NOMO-1 treated with DMSO at 0.1 percent for 48 hours (cell line): Measurements from ENCODE around the gene IL1RAPL1.

Source experiments
- DNase-seq: peaks from one replicate; lab custom pipeline; 2025; ENCODE audit not compliant: unreplicated experiment; lab: John Stamatoyannopoulos, UW

IL1RAPL1 gene

DNA sequence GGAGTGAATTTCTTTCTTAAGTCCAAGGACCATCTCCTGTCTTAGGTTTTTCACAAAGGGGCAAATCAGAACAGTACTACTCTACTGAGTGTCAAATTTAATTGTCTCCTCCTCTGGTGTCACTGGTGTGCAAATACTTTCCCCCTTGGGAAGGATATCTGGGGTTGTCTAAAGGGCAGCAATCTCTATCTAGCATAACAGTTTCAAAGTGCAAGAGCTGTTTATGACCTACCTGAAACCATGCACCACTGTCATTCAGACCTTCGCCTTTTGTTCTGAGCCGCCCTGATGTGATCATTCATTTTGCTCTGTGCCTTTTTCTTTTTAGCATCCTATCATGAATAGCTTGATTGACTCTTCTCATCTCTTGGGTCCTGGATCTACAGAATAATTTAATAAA lies 39.3 kb downstream of the IL1RAPL1 start:
- DNase-seq, result no peak

DNA sequence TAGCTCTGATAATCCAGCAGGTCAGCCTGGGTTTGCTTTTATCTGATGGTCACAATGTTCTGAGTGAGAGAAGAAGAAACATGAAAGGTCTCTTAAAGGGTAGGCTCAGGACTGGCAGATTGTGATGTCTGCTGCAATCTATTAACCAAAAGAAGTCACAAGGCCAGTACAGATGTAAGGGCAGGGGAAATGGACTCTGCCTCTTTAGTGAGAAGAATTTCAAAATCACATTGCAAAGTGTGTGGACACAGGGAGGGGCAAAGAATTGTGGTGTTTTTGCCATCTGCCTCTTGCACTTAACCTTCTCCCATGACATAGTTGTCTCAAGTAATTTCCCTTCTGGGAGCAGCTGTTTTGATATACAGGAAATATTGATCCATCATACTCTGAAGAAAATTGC lies 40.9 kb downstream of the IL1RAPL1 start:
- DNase-seq, result no peak

DNA sequence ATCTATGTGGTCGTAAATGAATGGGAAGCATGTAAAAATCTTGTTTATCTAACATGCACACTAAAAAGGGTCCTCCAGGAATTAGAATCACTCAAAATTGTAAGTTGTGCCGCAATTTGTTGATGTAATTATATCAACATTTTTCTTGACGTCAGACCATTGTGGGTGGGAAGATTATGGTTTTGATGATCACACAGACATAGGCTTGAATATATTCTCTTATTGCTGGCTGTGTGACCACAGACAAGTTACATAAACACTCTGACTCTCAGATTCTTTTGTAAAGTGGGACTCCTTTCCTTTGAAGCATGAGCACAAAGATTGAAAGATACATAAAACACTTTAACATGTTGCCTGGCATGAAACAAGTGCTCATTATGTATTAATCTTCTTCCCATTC lies 51.5 kb downstream of the IL1RAPL1 start:
- no peak for DNase-seq

DNA sequence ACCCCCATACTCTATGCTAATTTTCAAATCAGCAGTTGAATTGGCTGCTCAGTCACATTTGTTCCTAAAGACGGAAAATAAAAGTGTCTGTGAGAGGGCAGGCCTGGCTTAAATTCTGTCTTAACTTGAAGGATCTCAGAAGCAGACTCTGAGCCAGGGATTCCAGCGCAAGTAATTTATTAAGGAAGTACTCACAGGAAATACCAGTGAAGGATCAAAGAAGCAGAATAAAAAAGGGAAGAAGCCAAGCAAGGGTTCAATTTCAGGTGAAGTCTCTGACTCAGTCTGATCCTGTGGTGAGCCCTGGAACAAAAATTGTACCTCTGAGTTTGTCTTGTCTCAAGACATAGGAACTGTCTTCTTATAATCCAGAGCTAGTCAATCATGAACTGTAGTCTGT lies 52.2 kb downstream of the IL1RAPL1 start:
- no peak for DNase-seq

DNA sequence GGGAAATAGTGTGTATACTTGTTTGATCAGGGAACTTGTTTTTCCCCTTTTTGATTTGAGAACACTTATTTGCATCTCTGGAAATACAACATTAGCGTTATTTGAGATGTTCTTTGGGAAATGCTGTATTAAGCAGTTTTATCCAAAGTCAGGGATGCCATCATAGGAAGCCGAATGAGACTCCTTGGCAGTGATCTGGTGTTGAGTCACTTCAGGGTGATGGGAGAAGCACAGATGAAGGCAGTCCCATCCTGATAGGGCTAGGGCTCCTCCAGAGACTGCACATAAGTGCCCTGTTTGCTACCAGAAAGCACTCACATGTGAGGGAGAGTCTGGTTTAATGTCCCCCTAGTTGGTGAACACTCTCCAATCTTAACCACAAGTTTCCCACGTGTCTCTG lies 62.3 kb downstream of the IL1RAPL1 start:
- no peak for DNase-seq

DNA sequence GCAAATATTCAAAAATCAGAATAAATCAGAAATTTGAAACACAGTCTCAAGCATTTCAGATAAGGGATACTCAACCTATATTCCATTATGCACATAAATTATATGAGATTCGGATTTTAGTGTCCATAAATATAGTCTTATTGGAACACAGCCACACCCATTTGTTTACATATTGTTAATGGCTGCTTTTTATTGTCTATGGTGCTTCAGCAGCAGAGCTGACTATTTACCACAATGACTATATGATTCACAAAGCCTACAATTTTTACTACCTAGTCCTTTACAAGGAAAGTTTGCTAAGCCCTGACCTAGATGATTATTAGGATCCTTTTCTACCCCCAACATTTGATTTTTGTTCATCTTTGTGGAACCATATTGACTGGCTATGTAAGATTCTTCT lies 63.9 kb downstream of the IL1RAPL1 start:
- DNase-seq, result no peak

DNA sequence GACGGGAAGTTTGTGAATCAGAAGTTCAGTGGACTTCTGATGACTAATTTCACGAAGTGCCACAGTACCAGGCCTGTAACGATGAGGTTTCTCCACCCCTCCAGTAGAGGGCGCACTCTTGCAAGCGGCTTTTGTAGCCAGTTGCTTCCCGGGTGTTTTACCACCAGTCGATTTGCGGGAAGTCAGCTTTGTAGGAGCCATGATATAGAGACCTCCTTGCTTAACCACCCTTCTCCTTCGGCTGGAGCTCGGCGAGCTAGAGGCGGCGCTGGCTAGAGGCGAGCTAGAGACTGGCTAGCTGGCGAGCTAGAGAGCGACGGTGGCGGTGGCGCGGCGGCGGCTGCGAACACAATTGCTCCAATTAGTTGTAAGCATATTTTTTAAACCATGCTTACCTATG lies 72.0 kb downstream of the IL1RAPL1 start:
- no peak for DNase-seq

DNA sequence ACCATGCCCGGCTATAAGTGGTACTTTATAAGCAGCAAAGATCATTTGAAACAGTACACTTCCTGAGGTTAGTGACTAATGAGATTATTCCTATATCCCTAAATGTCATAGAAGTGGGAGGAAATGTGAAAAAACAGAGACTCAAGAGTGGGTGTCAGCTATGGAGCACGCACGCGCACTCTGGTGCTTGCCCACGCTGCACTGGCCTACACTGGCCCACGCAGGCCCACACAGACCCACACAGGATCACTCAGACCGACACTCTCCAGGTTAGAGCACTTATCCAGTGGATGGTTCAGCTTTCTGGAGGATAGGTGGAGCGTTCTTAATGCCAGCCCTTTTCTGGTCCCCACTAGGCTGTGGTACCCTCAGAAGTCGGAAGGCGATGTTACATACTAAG lies 78.5 kb downstream of the IL1RAPL1 start:
- no peak for DNase-seq

DNA sequence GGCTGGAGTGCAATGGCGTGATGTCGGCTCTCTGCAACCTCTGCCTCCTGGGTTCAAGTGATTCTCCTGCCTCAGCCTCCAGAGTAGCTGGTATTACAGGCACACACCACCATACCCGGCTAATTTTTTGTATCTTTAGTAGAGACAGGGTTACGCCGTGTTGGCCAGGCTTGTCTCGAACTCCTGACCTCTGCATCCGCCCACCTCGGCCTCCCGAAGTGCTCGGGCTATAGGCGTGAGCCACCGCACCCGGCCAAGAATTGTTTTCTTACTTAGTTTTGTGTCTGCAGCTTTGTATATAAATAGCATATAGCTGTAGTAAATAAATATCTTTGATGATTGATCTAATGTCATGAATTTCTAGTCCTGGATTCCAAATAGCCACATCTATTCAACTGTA lies 81.1 kb downstream of the IL1RAPL1 start:
- DNase-seq, result no peak

DNA sequence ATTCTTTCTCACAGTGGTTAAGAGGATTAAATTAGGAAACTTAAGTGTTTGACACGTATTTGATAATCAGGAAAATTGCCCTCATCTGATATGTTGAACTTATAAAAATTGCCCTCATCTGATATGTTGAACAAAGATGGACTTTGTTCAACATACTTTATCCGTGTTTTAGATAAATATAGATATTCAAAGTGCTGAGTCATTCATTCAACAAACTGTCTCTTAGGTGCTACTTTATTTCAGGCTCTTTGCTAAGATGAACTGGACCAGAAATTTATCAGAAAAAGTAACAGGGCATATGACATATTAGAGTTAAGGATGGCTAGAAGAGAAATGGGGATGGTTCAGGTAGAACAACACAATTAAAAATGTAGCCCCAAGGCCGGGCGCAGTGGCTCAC lies 81.7 kb downstream of the IL1RAPL1 start:
- DNase-seq, result no peak

DNA sequence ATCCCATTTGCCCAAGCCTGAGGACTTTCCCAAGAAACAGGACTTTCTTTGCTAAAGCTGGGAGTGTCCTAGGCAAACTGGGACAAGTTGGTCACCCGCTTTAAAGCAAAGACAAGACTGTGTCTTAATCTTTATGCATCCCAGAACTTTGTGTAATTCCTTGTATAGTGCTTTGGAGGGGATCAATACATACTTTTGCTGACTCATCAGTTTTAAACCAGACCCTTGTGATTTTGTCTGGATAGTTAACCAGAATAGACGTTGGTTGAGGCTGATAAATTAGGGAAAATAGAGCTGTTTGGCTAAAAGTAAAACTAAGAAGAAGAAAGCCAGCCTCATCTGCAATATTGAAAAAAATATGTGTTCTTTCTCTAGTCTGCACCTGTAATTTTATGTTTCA lies 82.8 kb downstream of the IL1RAPL1 start:
- no peak for DNase-seq

DNA sequence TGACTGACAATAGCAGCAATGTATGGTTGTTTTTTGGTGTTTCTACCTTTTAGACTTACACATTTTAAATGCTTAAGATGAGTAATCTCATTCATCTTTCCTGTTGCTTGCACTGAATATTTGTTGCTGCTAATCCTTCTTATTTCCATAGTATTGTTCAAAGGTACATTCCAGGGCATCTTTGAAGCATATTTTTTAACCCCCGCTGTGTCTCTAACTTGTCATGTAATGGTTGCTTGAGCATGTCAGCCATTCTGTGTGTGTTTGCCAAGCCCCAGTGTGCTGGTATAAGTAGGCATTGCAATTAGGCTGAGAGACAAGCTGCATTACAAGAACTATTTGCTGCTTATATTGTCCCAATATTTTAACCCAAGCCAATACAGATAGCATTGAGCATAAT lies 87.9 kb downstream of the IL1RAPL1 start:
- no peak for DNase-seq

DNA sequence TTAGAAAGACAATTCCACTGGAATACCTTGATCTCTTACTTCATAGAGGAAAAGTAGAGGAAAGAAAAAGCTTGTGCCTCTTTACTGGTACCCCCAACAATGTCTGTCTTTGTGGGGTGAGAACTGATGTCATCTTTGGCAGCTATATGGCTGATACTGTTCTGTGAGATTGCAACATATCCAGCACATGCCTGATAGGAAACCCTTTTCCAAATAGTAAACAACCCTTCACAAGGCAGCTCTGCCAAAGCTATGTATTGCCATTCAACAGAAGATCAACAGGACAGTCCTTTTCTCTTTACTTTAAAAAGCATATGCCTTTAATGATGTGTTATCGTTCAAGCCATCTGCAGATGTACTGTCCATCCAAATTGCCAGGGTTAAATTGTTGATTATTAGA lies 105.9 kb downstream of the IL1RAPL1 start:
- no peak for DNase-seq

DNA sequence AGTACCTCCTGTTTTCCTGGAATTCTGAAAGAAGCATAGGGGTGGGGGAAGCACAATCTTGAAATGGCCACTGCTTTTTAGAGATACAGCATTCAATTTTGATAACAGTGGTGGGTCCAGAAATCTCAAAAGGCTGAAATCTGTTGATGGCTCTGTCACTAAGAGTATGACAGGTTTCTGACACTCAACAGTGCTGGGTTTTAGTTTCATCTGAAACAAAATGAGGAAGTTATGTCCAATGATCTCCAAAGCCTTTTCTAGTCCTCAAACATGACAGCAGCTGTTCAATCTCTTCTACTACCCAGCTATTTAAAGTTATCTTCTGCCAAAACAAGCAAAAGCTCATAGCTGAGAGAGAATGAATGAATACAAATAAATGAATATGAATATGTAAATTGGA lies 110.5 kb downstream of the IL1RAPL1 start:
- no peak for DNase-seq

DNA sequence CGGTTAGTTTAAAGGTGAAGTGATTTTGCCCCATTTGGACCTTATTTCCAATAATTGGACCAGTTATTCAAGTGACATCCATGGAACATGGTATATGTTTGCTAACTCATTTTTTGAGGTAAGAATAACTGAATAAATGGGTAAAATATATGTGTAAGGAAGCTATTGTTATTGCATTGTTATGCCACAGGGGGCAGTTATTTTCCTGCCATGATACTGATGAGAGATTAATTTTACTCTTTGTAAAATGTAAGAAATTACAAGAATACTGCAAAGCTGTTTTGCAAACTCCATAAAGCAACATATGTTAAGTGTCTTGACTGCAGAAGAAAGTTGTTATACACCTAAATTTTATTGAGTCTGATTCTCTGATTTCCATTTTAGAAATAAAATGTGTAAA lies 114.0 kb downstream of the IL1RAPL1 start:
- DNase-seq, result no peak

DNA sequence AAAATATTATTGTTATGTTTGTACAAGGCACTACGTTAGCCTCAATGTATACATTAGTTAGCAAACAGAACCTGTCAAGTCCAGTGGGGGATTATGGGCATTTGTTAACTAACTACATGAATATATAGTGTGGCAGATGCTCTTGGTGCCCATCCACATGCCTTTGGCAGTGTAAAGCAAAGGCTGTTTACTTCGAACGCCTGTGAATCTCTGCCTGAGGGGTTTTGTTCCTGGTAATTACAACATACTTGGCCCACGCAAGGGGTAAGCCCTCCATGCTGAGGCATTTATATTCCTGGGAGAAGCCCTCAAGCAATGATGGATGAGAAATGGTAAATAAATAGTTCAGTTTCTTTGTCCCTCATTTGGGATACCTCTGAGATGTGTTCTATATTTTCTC lies 119.7 kb downstream of the IL1RAPL1 start:
- no peak for DNase-seq

DNA sequence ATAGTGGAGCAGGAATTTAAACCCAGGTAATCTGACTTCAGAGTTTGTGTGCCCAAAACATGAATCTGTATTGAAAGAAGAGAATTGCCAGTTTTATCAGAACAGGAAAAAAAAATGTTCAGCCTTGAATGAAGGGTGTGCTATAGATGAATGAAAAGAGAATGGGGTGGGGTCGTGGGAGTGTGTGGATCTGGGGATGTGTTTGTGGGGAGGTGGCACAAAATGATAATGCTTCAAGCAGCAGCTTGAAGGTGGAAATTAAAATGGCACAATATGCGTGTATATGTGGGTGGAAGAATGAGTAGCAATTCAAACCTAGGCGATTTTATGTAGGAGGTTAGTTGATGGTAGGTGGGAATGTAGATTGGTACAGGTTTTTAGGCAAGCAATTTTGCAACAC lies 122.2 kb downstream of the IL1RAPL1 start:
- no peak for DNase-seq

DNA sequence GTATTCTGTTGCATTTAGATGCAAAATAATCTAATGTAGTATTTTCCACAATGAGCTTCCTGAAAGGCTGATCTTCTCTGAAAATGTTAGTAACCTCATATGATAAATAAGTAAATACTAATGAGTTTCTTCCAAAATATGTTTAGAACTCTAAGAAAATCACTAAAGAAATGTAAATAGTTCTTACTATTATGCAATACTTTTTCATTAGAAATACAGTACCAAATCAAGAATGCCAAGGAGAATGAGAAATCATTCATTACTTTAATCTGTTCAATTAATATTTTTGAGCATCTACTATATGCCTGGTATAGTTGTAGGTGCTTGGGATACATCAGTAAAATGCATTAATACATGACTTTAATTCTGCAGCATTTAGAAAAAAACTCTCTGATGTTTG lies 130.6 kb downstream of the IL1RAPL1 start:
- no peak for DNase-seq

DNA sequence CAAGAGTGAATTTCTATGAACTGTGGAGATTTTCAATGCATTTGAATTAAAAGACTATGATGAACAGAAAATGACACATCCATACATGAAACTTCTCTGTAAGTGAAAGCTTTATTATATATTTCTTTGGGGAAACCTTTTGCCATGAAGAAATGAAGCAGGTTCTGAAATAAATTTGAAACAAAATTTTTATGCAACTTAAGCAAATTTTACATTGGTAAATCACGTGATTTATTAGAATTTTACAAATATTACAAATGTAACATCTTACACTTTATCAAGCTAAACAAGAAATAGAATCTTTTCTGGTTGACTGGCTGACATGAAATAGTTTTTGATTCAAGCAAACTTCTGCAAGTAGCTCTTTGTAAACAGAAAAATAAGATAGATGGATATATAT lies 131.2 kb downstream of the IL1RAPL1 start:
- no peak for DNase-seq

DNA sequence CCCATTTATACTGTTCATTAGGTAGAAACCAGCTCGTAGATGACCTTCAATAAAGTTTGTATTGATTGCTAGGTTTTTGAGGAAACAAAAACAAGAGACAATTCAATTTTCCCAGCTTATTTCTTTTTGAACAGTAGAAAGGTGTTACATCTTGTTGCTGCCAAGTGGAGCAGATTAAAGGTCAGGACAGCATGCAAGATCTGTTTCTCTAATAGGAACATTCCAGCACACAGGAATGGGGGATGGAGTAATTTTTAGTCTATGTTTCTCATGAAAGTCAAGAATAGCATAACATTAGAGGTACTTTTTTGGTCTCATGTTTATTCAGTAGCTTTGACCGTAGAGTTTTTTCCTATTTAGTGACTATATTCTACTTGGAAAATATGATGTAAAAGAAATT lies 132.4 kb downstream of the IL1RAPL1 start:
- no peak for DNase-seq

DNA sequence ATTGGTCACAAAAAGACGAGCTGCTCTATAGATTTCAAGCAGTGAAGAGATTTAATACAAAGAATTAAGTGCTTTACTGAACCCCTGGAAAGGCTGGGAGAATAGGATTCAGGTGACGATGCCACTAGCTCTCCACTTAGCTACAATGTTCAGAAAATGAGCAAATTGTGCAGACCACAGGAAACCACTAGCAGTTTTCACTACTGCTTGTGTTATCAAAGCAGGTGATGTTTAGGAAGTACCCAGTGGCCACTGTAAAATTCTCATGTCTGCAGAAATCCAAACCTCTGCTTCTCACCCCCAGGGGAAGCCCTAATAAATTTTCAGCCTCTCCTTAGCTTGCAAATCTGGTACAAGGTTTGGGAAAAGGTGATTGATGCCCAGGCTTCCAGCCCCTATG lies 165.1 kb downstream of the IL1RAPL1 start:
- DNase-seq, result no peak

DNA sequence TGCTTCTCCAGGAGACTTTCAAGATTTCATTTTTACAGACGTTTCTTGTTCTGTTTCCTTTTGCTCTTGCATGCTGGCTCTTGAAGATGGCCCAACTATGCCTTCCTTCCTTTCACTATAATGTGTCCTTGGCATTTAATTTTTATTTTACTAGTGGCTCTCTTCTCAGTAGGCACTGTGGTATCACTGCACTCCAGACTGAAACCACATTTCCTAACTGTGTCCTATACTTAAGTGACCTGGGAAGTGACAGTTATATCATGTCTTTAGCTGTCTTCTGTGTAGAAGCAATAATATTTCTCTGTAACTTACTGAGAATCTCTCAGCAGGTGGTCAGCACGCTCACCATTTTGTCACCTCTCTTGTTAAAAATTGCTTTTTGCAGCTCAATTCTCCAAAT lies 168.9 kb downstream of the IL1RAPL1 start:
- no peak for DNase-seq

DNA sequence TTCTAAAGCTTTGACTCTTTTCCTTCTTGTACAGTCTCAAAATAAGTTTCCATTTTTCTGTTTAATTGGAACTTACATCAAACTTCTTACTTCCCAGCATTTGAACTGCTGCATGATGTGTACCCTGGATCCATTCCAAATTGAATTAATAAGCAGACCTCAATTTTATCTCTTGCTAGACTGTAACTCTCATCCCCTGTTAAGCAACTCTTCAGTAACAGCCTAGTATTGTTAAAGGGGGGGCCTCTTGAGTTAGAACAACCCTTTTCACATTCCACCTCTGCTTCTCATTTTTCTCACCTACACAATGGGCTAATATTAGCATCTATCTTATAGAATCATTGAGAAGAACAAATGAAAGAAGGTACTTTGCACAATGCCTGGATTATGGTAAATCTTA lies 169.4 kb downstream of the IL1RAPL1 start:
- DNase-seq, result no peak

DNA sequence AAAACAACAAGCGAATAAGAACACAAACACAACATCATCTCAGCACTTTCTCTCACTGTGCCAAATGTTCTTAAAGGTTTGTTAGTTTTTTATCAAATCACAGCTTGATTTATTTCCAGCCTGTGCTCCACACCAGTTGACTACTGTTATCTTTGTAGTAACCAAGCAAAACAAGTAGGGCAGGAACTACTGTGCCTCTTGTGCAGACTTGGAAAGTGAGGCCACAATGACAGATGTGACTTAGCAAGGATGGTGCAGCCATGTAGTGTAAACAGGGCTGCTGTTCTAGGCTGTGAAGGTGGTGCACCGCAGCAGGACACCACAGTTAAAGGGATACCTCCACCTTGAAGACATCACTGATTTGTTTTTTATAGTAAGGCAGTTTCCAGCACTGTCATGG lies 170.0 kb downstream of the IL1RAPL1 start:
- no peak for DNase-seq
